Measurements from ENCODE around the gene VOPP1. TPM values are rescaled to one million over a fixed set of nuclear protein-coding genes. Genes with fewer than 3 reads are reported as not detected.

The VOPP1 gene
- total and polyA plus RNA-seq, 9 donors, result 28.0 to 52.1 (median 48.6) TPM

DNA sequence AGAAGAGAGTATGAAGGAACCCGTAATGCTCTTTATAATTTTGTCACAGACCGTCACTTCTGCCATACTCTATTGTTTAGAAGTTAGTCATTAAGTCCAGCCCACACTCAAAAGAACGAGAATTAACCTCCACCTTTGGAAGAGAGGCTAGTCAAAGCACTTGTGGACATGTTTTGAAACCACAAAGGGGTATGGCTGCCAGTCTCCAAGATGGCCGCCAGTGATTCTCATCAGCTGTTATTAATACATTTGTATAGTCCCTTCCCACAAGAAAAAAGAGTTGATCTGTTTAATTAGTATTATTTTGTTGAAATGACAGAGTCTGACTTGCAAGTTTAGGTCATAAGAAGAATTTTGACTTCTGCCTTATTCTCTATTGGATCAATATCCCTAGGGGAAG is 23.2 kb upstream of the VOPP1 start:
- Histone ChIP-seq H3K36me3 (no peaks in the 10 kb centered on the region), H3K27ac (no peak overlapping the region), H3K4me1 (ENCODE audit: insufficient read depth) (peaks cover 1% of the 10 kb centered on the region), H3K27me3 (no peaks in the 10 kb centered on the region), H3K9me3 (no peaks in the 10 kb centered on the region), H3K4me3 (no peak overlapping the region)
- intact Hi-C loops (cut with DNase I), result loop anchor here in 1 of 4 donors (5.0 kb wide), 1 partner anchor 313 kb away; no protein-coding TSS in a partner anchor
- no peak for DNase-seq
- TF ChIP-seq, protein P1, sequence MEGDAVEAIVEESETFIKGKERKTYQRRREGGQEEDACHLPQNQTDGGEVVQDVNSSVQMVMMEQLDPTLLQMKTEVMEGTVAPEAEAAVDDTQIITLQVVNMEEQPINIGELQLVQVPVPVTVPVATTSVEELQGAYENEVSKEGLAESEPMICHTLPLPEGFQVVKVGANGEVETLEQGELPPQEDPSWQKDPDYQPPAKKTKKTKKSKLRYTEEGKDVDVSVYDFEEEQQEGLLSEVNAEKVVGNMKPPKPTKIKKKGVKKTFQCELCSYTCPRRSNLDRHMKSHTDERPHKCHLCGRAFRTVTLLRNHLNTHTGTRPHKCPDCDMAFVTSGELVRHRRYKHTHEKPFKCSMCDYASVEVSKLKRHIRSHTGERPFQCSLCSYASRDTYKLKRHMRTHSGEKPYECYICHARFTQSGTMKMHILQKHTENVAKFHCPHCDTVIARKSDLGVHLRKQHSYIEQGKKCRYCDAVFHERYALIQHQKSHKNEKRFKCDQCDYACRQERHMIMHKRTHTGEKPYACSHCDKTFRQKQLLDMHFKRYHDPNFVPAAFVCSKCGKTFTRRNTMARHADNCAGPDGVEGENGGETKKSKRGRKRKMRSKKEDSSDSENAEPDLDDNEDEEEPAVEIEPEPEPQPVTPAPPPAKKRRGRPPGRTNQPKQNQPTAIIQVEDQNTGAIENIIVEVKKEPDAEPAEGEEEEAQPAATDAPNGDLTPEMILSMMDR (IDR thresholded peaks at IDR 0.05), result no peak
- TF ChIP-seq EP300 (IDR thresholded peaks at IDR 0.05), result no peak
- TF ChIP-seq POLR2A (IDR thresholded peaks at IDR 0.05), result no peak
- WGBS, 3 donors, result 81 to 93% (median 92%) methylated on average over 4 of the region's 4 CpGs

GRCh38 chr7:55594870-55595269 is 22.6 kb upstream of the VOPP1 start:
- DNase-seq, result no peak
- H3K36me3 ChIP-seq, result no peaks in the 10 kb centered on the region
- H3K4me3 ChIP-seq, result no peak overlapping the region
- H3K27me3 ChIP-seq, result no peaks in the 10 kb centered on the region
- TF ChIP-seq EP300 (IDR thresholded peaks at IDR 0.05) (no peak), POLR2A (IDR thresholded peaks at IDR 0.05) (no peak)
- TF ChIP-seq, protein P1 (IDR thresholded peaks at IDR 0.05), result no peak
- peaks cover 1% of the 10 kb centered on the region for H3K4me1 ChIP-seq (ENCODE audit: insufficient read depth)
- no peak overlapping the region for H3K27ac ChIP-seq
- intact Hi-C loops (cut with DNase I), result loop anchor here in 1 of 4 donors (5.0 kb wide), 1 partner anchor 313 kb away; no protein-coding TSS in a partner anchor
- H3K9me3 ChIP-seq, result no peaks in the 10 kb centered on the region

- intact Hi-C loops (cut with DNase I), result no loop called here
- Histone ChIP-seq H3K36me3 (no peaks in the 10 kb centered on the region), H3K4me1 (ENCODE audit: insufficient read depth) (peaks cover 1% of the 10 kb centered on the region), H3K27ac (no peak overlapping the region), H3K27me3 (no peaks in the 10 kb centered on the region), H3K9me3 (no peaks in the 10 kb centered on the region), H3K4me3 (no peak overlapping the region)
- WGBS, 3 donors, result 85 to 92% (median 90%) methylated on average over 8 to 10 of the region's 10 CpGs
- DNase-seq, result no peak
- TF ChIP-seq EP300 (IDR thresholded peaks at IDR 0.05), result no peak
- no peak for TF ChIP-seq POLR2A (IDR thresholded peaks at IDR 0.05)
- TF ChIP-seq, protein P1 (IDR thresholded peaks at IDR 0.05), result no peak
Observed at GRCh38 chr7:55594414-55594813, 22.1 kb upstream of the VOPP1 start.

- Histone ChIP-seq H3K4me1 (ENCODE audit: insufficient read depth) (peaks cover 1% of the 10 kb centered on the region), H3K9me3 (no peaks in the 10 kb centered on the region), H3K27ac (no peak overlapping the region), H3K4me3 (no peak overlapping the region), H3K27me3 (no peaks in the 10 kb centered on the region), H3K36me3 (no peaks in the 10 kb centered on the region)
- 55 to 65% (median 56%) methylated on average over 14 of the region's 14 CpGs for WGBS, 3 donors
- intact Hi-C loops (cut with DNase I), result no loop called here
- DNase-seq, result peak; percentile 32 to 67 (median 58)
- TF ChIP-seq, protein P1 (IDR thresholded peaks at IDR 0.05), result peak in 2 of 3 donors; percentile 25 to 33
- TF ChIP-seq POLR2A (IDR thresholded peaks at IDR 0.05), result no peak
Observed at GRCh38 chr7:55593515-55594318, 21.4 kb upstream of the VOPP1 start.

All from ovary (tissue), 9 donors.